Activated naive CD4-positive, alpha-beta T cell treated with anti-CD3 and anti-CD28 coated beads, Interleukin-2, amount 50 U/mL, for 72 hours (primary cell): Measurements from ENCODE around the gene KRTAP12-4. TPM values are rescaled to one million over a fixed set of nuclear protein-coding genes. Genes with fewer than 3 reads are reported as not detected.
"Not testable (repeated sequence)": the region's sequence is repeated elsewhere in the genome, so short reads cannot be mapped to it uniquely, and the experiment has no call there.

Source experiments
- ATAC-seq, 2 donors: fragments of 150-1000 bp; cut with Tn5 transposase; 2 replicates each; pipeline ENCODE4 v1.10.0; 2021; ENCODE audit warnings: mild to moderate bottlenecking in 2 of 2, moderate library complexity in 2 of 2
- DNase-seq, 2 donors: peaks; one replicate each; pipeline ENCODE4 v3.0.0; 2021 to 2022; ENCODE audit warnings: low spot score in 2 of 2
- H3K27ac Mint-ChIP-seq, 2 donors: one replicate each; pipeline ENCODE4 v1.8.0; 2022; ENCODE audit warnings: mild to moderate bottlenecking in 2 of 2, mixed read lengths in 2 of 2
- H3K36me3 Mint-ChIP-seq, 2 donors: one replicate each; pipeline ENCODE4 v1.8.0; 2022; ENCODE audit warnings: mixed read lengths in 2 of 2
- H3K9me3 Mint-ChIP-seq, 2 donors: one replicate each; pipeline ENCODE4 v1.8.0; 2022; ENCODE audit warnings: mixed read lengths in 2 of 2
- total RNA-seq, 2 donors: library from RNA; stranded (reverse); gene quantifications; one replicate each; pipeline ENCODE4 v1.2.3, GENCODE V29; 2022

KRTAP12-4 gene
- total RNA-seq, 2 donors from 2014 or later, result not detected

DNA sequence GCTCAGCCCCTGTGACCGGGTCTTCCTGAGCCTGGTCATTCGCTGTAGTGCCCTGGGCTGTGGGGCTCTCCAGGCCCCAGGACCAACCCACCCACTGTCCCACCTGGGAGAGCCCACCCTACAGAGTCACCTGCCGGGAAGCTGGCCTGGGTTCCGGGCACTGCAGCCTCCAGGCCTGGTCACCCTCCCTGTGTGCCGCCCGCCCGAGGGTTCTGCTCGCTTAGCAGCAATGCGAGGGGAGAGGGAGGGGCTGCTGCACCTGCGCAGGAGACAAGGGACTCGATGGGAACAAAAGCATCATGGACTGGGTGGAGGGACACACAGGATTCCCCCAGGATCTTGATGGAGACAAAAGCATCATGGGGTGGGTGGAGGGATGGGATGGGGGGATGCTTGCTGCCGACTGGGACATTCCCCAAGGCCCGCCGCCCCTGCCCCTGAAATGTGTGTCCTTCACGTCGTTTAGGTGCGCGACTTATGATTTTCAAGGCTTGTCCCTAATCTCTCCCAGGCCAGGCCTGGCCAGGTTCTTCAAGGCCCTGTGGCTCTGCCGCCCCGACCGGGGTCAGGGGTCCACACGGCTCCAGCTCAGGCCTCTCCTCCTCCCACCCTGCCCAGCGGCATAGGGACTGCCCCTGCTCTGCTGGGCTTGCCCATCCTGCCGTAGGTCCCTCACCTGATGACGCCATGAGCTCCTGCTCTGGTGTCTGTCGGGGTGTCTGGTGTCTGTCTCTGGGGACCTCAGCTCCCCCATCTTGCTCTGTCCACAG, 40.9 kb downstream of the KRTAP12-4 start:
- Mint-ChIP-seq H3K9me3 (peaks cover 23 to 26% of the 10 kb centered on the region in 2 donors), H3K36me3 (peaks cover 29 to 36% of the 10 kb centered on the region in 2 donors), H3K27ac (no peak overlapping the region)
- DNase-seq, result no peak
- ATAC-seq, result no peak

DNA sequence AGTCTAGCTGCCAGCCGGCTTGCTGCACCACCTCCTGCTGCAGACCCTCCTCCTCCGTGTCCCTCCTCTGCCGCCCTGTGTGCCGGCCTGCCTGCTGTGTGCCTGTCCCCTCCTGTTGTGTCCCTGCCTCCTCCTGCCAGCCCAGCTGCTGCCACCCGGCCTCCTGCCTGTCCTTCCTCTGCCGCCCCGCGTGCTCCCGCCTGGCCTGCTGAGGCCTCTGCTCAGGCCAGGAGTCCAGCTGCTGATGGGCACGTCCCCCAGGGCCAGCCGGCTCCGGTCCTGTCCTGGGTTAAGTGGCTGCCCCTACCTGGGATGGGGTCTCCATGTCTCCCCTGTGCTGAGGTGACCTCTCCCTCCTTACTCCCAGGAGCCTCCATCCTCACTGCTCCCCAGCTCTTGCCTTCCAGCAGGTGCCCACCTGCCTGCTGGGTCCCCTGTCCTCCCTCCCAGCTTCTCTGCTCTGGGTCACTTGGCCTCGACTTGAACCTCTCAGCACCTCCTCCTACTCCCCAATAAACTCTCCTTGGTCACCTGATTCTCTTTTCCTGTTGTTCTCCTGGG, 41.7 kb downstream of the KRTAP12-4 start:
- ATAC-seq, result no peak
- no peak for DNase-seq
- Mint-ChIP-seq H3K27ac (no peak overlapping the region), H3K9me3 (peaks cover 21 to 23% of the 10 kb centered on the region in 2 donors), H3K36me3 (peaks cover 24 to 29% of the 10 kb centered on the region in 2 donors)

DNA sequence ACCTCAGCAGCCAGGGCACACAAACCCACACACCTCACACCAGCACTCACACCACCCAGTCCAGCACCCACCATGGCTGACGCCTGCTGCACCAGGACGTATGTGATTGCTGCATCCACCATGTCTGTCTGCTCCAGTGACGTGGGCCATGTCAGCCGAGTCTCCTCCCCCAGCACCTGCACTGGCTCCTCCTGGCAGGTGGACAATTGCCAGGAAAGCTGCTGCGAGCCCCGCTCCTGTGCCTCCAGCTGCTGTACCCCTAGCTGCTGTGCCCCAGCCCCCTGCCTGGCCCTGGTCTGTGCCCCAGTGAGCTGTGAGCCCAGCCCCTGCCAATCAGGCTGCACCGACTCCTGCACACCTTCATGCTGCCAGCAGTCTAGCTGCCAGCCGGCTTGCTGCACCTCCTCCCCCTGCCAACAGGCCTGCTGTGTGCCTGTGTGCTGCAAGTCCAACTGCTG, 42.4 kb downstream of the KRTAP12-4 start, which contains the start of gene KRTAP10-8:
Gene KRTAP10-8, plus strand, starts transcription at position 51 of the 458 bp plus-strand sequence. Its CDS starts 22 bp downstream, at position 73.
- H3K9me3 Mint-ChIP-seq, result peaks cover 21 to 23% of the 10 kb centered on the region in 2 donors
- H3K36me3 Mint-ChIP-seq, result peaks cover 24 to 29% of the 10 kb centered on the region in 2 donors
- DNase-seq (no peak), ATAC-seq (no peak)
- no peak within 1 kb of the TSS for H3K27ac Mint-ChIP-seq

DNA sequence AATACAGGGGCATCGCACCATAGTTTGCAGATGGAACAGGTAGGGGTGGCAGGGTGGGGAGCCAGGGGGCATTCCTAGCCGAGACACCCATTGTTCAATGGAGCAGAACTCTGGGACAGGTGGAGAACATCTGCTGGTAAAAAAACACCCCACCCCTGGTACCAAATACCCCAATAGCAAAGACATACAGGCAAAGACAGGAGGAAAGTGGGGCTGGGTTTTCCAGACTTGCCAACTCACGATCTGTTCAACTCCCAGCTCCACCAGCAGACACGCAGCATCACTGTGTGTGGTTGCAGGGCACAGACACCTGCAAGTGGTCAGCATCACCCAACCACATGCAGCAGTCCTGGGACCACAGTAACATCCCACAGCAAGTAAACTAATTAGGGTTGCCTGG, 42.9 kb downstream of the KRTAP12-4 start:
- DNase-seq, result no peak
- Mint-ChIP-seq H3K9me3 (peaks cover 21 to 23% of the 10 kb centered on the region in 2 donors), H3K27ac (no peak overlapping the region), H3K36me3 (peaks cover 24 to 29% of the 10 kb centered on the region in 2 donors)
- ATAC-seq, result no peak

DNA sequence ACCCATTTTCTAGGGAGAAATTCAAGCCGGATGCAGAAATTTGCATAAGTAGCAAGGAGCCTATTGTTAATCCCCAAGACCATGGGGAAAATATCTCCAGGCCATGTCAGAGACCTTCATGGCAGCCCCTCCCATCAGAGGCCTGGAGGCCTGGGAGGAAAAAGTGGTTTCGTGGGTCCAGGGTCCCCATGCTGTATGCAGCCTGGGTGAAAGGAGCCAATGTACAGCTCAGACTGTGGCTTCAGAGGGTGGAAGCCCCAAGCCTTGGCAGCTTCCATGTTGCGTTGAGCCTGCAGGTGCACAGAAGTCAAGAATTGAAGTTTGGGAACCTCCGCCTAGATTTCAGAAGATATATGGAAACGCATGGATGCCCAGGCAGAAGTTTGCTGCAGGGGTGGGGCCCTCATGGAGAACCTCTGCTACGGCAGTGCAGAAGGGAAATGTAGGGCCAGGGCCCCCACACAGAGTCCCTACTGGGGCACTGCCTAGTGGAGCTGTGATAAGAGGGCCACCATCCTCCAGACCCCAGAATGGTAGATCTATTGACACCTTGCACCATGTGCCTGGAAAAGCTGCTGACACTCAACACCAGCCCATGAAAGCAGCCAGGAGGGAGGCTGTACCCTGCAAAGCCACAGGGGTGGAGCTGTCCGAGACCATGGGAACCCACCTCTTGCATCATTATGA, 44.2 kb downstream of the KRTAP12-4 start:
- not testable (repeated sequence) for ATAC-seq, H3K27ac Mint-ChIP-seq, DNase-seq
- Mint-ChIP-seq H3K36me3 (peaks cover 24 to 29% of the 10 kb centered on the region in 2 donors), H3K9me3 (peaks cover 21 to 27% of the 10 kb centered on the region in 2 donors)

DNA sequence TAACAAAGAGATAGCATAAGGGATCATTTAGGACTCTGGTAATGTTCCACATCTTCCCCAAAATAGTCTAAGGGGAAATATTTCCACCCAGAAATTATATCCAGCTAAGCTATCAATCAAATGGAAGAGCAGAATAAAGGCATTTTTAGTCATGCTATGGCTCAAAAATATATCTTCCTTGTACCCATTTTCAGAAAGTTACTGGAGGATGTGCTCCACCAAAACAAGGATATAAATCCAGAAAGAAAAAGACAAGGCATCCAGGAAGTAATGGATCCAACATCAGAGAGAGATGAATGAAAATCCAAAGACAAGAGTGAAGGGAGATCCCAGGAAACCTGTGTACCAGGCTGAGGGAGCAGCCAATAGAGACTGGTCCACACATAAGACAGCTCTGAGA, 45.3 kb downstream of the KRTAP12-4 start:
- DNase-seq, result no peak
- peaks cover 24 to 29% of the 10 kb centered on the region in 2 donors for H3K36me3 Mint-ChIP-seq
- H3K27ac Mint-ChIP-seq, result no peak overlapping the region
- H3K9me3 Mint-ChIP-seq, result peaks cover 21 to 27% of the 10 kb centered on the region in 2 donors
- ATAC-seq, result no peak

DNA sequence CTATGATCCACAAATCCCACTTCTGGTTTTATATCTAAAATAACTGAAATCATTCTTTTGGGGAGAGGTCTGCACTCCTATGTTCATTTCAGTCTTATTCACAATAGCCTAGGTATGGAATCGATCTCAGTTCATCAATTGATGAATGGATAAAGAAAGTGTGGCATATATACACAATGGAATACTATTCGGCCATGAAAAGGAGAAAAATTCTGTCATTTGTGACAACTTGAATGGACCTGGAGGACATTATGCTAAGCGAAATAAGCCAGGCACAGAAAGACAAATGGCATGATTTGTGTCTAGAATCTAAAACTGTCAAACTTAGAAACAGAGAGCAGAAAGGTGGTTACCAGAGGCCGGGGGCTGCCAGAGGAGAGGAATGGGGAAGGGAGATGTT, 48.0 kb downstream of the KRTAP12-4 start:
- ATAC-seq (no peak), DNase-seq (no peak)
- Mint-ChIP-seq H3K27ac (no peak overlapping the region), H3K36me3 (peaks cover 24 to 29% of the 10 kb centered on the region in 2 donors), H3K9me3 (peaks cover 18 to 26% of the 10 kb centered on the region in 2 donors)

Other genes with a start within 250 kb of the KRTAP12-4 start
- 1 to 10 TPM; 4.8 to 5.6 TPM for gene LRRC3, start 199.1 kb downstream of the KRTAP12-4 start, total RNA-seq
- not detected for gene KRTAP10-1, start 114.5 kb downstream of the KRTAP12-4 start, total RNA-seq
- not detected for gene KRTAP10-2, start 103.2 kb downstream of the KRTAP12-4 start, total RNA-seq
- not detected for gene KRTAP10-3, start 95.9 kb downstream of the KRTAP12-4 start, total RNA-seq
- not detected for gene KRTAP10-4, start 80.9 kb downstream of the KRTAP12-4 start, total RNA-seq
- not detected for gene KRTAP10-5, start 74.1 kb downstream of the KRTAP12-4 start, total RNA-seq
- not detected for gene KRTAP10-6, start 62.2 kb downstream of the KRTAP12-4 start, total RNA-seq
- not detected for gene KRTAP10-7, start 54.1 kb downstream of the KRTAP12-4 start, total RNA-seq
- not detected for gene KRTAP10-8, start 42.6 kb downstream of the KRTAP12-4 start, total RNA-seq
- not detected for gene KRTAP10-9, start 27.6 kb downstream of the KRTAP12-4 start, total RNA-seq
- not detected for gene KRTAP10-10, start 17.3 kb downstream of the KRTAP12-4 start, total RNA-seq
- gene KRTAP10-11, start 8.2 kb downstream of the KRTAP12-4 start, total RNA-seq, result not detected
- gene KRTAP12-3, start 3.3 kb upstream of the KRTAP12-4 start, total RNA-seq, result not detected
- not detected for gene KRTAP12-2, start 12.3 kb upstream of the KRTAP12-4 start, total RNA-seq
- gene KRTAP12-1, start 27.5 kb upstream of the KRTAP12-4 start, total RNA-seq, result not detected
- gene KRTAP10-12, start 42.5 kb upstream of the KRTAP12-4 start, total RNA-seq, result not detected
- gene TSPEAR, start 56.9 kb upstream of the KRTAP12-4 start, total RNA-seq, result not detected
- 100 to 1,000 TPM; 114 to 126 TPM for gene UBE2G2, start 147.2 kb upstream of the KRTAP12-4 start, total RNA-seq
- gene SUMO3, start 163.4 kb upstream of the KRTAP12-4 start, total RNA-seq, result 10 to 100 TPM; 72.8 to 81.2 TPM
- gene PTTG1IP, start 219.0 kb upstream of the KRTAP12-4 start, total RNA-seq, result 10 to 100 TPM; 61.7 to 99.8 TPM